GM19372 (cell line): ENCODE results near the gene TRIM7.
"Not testable (repeated sequence)": the region's sequence is repeated elsewhere in the genome, so short reads cannot be mapped to it uniquely, and the experiment has no call there.

ENCODE experiments used
- ATAC-seq: cut with Tn5 transposase; IDR thresholded peaks from one replicate; pipeline ENCODE4 v1.9.1; 2021; ENCODE audit warnings: mild to moderate bottlenecking, low read depth, moderate library complexity; ENCODE audit not compliant: unreplicated experiment

Gene TRIM7

GRCh38 chr5:181159286-181160151, 45.5 kb downstream of the TRIM7 start:
- peak; percentile 69 for ATAC-seq

- no peak for ATAC-seq
Measured at GRCh38 chr5:181158869-181159268, 46.1 kb downstream of the TRIM7 start.

GRCh38 chr5:181156758-181157157, 48.2 kb downstream of the TRIM7 start:
- ATAC-seq, result no peak

DNA sequence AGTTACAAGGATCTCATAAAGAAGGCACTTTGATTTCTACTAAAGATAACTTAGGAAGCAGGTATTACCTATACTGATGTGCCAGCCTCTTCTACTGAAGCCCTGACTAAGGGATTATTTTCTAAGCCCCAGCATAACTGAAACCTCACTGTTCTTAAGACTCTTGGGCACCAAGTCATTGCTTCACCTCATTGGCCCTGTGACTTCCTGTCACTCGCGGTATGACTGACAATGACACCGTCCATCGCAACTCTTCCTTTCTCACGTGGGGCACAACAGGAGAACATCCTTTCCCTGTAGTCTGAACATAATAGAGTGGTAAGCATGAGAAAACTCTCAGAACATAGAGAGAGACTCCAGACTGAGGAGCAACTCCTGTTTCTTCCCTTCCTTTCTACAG, 51.2 kb downstream of the TRIM7 start:
- ATAC-seq, result no peak

DNA sequence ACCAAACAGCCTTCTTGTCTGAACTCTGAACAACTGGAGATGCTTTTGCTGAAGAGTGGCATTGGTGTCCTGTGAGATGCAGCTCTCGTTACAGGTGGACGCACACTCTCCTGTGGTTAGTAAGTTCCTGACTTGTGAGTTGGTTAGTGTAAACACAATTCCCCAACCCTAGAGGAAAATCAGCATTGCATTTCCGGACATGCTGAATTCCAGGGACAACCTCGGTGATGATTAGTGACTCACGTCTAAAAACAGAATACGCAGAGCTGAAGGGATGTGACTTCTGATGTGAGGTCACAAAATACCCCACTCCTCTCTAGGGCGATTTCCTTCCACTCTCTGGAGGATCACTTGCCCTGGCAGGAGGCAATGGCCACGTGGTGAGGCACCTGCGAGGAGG, 52.6 kb downstream of the TRIM7 start:
- no peak for ATAC-seq

GRCh38 chr5:181151146-181151545, 53.9 kb downstream of the TRIM7 start:
- ATAC-seq, result no peak

- ATAC-seq, result no peak
Measured at GRCh38 chr5:181149806-181150733, 54.9 kb downstream of the TRIM7 start.

DNA sequence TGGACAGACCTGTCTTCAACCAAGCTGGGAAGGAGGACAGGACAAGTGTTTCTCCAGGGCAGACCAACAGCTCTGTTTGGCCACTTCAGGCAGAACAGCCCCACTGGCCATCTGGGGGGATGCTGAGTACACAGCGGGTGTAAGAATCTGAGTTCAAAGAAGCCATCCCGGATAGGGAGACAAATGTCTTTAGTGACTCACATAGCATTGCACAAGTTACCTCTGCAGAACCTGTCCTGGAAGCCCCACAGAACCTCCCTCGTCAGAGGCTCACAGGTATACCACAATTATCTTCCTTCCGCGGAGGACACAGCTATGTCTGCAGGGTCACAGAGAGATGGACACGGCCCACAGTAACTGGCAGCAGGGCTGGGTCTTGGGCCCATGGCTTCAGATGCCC, 55.6 kb downstream of the TRIM7 start:
- ATAC-seq, result no peak

DNA sequence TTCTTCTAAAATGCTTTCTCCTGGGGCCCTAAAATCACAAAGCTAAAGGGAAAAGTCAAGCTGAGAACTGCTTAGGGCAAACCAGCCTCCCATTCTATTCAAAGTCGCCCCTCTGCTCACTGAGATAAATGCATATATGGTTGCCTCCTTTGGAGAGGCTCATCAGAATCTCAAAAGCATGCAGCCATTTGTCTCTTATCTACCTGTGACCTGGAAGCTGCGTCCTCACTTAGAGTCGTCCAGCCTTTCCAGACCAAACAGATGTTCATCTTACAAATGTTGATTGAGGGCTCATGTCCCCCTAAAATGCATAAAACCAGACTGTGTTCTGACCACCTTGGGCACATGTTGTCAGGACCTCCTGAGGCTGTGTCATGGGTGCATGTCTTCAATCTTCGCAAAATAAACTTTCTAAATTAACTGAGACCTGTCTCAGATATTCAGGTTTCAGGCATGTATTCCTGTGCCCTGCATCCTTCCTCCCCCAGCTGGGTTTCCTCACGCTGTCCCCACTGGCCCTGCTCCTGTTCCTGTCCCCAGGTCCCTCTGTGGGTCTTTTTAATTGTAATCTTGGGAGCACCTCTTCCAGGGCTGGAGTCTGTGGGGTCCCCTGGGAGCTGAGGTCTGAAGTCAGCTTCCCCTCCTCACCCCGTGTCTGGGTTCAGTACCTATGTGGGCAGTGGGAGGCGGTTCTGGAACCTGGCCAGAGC, 57.9 kb downstream of the TRIM7 start, which contains the start of gene OR2V2:
Gene OR2V2 (plus strand): TSS at position 660 of the 710 bp plus-strand sequence. CDS start 7,357 bp downstream, outside the sequence.
- not testable (repeated sequence) for ATAC-seq

GRCh38 chr5:181145133-181145532, 59.9 kb downstream of the TRIM7 start:
- no peak for ATAC-seq
